Measurements from ENCODE around the gene ASB18.

The ASB18 gene

GRCh38 chr2:236164201-236164924 lies 99.8 kb downstream of the ASB18 start:
- DNase-seq (ENCODE audit: low spot score), result no peak

GRCh38 chr2:236163471-236164200 lies 100.6 kb downstream of the ASB18 start:
- no peak for DNase-seq (ENCODE audit: low spot score)

GRCh38 chr2:236162882-236163470 lies 101.2 kb downstream of the ASB18 start:
- DNase-seq (ENCODE audit: low spot score), result no peak

- no peak for DNase-seq (ENCODE audit: low spot score)
These were observed 102.0 kb downstream of the ASB18 start for GRCh38 chr2:236162031-236162845.

- no peak for DNase-seq (ENCODE audit: low spot score)
These were observed 102.7 kb downstream of the ASB18 start for GRCh38 chr2:236161531-236161930.

- no peak for DNase-seq (ENCODE audit: low spot score)
These were observed 103.1 kb downstream of the ASB18 start for GRCh38 chr2:236161082-236161462.

GRCh38 chr2:236160366-236161081 lies 103.7 kb downstream of the ASB18 start:
- no peak for DNase-seq (ENCODE audit: low spot score)

- no peak for DNase-seq (ENCODE audit: low spot score)
These were observed 104.4 kb downstream of the ASB18 start for GRCh38 chr2:236159778-236160170.

GRCh38 chr2:236158969-236159777 lies 105.0 kb downstream of the ASB18 start:
- DNase-seq (ENCODE audit: low spot score), result no peak

GRCh38 chr2:236157815-236158498 lies 106.2 kb downstream of the ASB18 start:
- DNase-seq (ENCODE audit: low spot score), result no peak

GRCh38 chr2:236157366-236157765 lies 106.8 kb downstream of the ASB18 start:
- no peak for DNase-seq (ENCODE audit: low spot score)

- no peak for DNase-seq (ENCODE audit: low spot score)
These were observed 107.4 kb downstream of the ASB18 start for GRCh38 chr2:236156860-236157194.

- no peak for DNase-seq (ENCODE audit: low spot score)
These were observed 107.9 kb downstream of the ASB18 start for GRCh38 chr2:236156095-236156859.

GRCh38 chr2:236155406-236155805 lies 108.8 kb downstream of the ASB18 start:
- DNase-seq (ENCODE audit: low spot score), result no peak

- no peak for DNase-seq (ENCODE audit: low spot score)
These were observed 117.8 kb downstream of the ASB18 start for GRCh38 chr2:236146436-236146835.

- DNase-seq (ENCODE audit: low spot score), result no peak
These were observed 120.4 kb downstream of the ASB18 start for GRCh38 chr2:236143811-236144210.
